GM18951 (cell line): ENCODE measurements around the gene ALDH1L1.

Experiments used
- POLR2A ChIP-seq: IDR thresholded peaks from 4 replicates; pipeline ENCODE4 v1.6.1; 2011; ENCODE audit warnings: mild to moderate bottlenecking; ENCODE audit not compliant: insufficient read length, insufficient read depth; ENCODE audit errors: extremely low read depth
- in situ Hi-C: fragments of 300-500 bp; cut with MboI; formaldehyde crosslinking; loops from one replicate; pipeline ENCODE4 v1.12.0; 2022; ENCODE audit warnings: low sequenced_read_pairs, mixed read lengths, inconsistent platforms; ENCODE audit not compliant: unreplicated experiment

The ALDH1L1 gene

DNA sequence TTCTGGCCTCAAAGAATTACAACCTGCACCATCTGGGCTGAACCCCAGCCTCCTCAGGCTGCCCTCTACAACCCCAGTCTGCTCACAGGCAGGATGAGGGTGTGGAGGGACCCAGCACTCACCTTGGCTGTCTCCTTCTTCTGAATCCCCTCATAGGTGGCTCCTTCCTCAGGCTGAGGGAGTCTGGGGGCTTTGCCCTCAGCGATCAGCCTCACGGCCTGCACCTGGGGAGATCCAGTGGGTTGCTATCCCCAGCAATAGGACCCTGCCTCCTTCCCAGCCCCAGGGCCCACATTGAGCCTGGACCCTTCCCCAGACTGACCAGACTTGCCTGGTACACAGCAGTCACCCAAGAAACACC lies 25.1 kb downstream of the ALDH1L1 start:
- in situ Hi-C loops, result no loop called here
- TF ChIP-seq POLR2A, result no peak

DNA sequence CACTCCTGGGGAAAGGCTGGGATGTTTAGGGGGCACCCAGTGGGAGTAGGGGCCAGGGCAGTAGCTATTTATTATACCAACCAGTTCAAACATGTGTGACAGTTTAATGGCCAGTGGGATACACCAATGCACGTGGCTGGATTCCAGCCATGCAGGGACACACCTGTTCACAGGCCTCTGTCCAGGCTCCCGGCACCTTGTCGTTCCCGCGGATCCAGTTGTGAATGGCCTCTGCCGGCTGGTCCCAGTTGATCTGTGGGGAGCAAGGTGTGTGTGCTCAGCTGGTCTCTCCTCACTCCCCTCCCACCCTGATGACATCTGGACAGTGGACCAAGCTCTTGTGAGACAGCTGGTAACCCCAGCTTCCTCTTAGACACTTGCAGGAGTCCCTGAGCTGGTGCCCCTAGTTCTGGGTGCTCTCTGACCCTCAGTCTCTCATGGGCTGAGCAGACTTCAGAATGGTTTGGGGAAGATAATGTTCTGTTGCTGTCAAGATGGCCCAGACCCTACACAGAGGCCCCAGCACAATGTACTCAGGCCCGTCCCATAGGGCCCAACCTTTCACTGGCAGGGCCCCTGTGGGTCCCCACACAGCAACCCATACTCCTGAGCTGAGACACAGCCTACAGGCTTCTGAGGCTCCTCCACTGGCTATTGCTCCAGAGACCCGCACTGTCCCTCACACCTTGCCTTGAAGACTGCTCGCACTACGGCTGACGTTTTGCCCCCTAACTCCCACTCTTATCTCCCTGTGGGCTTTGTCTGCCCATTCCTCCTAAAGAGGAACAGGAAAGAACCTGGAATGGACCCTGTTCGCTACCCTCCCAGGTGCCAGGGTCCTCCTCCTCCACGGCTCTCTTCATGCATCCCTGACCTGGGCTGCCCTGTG lies 25.8 kb downstream of the ALDH1L1 start:
- in situ Hi-C loops, result no loop called here
- no peak for TF ChIP-seq POLR2A

DNA sequence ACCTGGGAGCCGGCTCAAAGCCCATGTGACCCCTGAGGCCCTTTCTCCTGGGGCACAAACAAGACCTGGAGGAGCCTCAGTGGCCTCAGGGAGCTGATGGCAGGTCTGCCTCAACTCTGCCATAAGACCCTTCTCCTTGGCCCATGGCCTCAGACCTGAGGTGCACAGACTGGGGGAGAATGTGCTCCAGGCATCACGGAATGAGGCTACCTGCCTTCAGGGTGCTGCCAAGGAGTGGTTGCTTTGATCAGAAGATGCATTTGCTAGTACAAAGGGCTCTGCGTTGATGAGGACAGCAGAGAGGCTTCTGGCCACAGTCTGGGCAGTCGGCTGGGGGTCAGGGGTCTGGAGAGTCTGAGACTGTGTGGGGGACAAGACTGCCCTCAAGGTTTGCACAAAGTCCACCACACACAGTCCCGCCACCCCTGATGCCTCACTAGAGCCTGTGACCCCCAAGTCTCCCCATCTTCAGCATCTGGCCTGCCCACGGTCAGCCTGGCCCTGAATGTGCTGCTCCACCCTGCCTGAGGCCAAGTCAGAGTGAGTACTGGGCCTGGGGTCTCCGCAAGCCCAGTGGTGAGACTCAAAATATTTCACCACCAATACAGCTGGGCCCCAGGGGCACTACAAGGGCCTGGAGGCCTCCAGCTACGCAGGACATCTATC lies 26.6 kb downstream of the ALDH1L1 start:
- in situ Hi-C loops, result no loop called here
- TF ChIP-seq POLR2A, result no peak

DNA sequence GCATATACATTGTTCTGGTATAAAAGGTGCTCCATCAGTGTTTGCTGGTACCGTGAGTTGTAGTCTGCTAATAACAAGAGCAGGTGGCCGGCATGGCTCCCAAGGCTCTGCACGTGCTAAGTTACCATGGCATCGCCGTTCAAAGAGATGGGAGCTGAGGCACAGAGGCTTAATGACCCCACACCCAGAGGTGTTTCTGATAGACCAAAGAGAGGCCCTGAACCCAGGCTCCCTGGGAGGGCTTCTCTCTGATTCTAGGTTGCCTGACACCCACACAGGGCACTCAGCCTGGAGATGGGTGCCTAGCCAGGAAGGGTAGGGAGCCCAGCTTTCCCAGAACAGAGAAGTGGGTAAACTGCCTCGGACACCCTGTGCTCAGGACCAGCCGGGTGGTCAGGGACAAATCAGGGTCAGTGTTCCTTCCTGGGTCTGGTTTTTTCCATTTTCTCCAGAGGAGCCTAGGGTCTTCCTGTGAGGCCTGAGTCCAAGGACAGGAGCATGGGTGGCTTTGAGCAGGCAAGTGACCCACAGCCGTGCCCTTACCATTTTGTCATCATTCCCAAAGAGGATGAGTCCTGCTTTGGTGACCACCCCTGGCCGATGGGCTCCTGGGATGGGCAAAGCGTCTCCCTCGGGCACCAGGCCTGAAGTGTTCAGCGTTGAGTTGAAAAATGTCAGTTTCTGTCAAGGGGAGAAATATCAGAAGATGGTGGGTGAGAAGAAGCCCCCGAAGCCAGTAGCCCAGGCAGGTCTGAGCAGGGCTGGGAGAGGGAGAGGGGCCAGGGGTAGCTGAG lies 27.3 kb downstream of the ALDH1L1 start:
- no peak for TF ChIP-seq POLR2A
- in situ Hi-C loops, result no loop called here

DNA sequence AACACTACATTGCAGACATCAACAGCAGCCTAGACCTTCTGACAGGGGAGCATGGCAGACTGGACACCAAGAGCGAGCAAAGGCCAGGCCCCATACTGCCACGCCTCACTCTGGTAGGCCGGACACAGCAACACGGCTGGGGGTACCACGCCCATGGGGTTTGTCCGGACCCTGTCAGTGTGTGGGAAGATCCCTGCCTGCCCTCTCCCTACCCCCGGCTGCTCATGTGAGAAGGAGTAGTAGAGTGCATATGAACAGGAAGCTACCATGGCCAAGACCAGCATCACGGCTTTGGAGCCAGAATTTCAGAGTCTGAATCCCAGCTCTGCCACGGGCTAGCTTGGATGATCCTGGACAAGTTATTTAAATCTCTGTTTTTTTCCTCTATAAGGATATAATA lies 27.9 kb downstream of the ALDH1L1 start:
- in situ Hi-C loops, result no loop called here
- no peak for TF ChIP-seq POLR2A

DNA sequence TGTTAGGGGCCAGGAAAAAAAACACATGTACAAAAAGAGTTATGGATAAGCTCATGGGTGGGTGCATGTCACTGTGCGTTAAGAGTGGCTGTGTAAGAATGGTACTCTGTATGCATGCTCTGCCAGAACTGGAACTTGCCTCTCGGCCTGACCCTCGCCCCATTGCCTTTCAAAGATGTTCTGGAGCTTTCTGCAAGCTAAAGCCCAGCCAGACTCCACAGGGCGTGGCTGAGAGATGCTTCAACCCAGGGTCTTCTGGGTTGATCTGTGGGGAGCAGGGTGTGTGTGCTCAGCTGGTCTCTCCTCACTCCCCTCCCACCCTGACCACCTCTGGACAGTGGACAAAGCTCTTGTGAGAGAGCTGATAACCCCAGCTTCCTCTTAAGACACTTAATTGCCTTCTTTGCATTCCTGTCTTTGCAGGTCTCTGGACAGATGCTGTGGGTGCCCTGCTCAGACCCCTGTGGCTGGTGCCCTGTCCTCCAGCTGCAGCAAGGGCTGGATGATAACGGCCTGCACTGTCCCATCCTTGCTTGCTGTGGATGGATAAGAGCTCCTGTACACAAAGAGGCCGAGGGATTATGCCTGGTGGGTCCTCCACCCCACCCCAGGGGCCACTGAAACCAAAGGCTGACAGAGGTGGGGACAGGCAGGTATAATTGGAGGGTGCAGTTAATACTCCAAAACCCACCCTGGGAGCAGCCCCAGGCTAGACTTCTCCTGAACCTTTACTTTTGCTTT lies 28.7 kb downstream of the ALDH1L1 start:
- in situ Hi-C loops, result no loop called here
- no peak for TF ChIP-seq POLR2A

DNA sequence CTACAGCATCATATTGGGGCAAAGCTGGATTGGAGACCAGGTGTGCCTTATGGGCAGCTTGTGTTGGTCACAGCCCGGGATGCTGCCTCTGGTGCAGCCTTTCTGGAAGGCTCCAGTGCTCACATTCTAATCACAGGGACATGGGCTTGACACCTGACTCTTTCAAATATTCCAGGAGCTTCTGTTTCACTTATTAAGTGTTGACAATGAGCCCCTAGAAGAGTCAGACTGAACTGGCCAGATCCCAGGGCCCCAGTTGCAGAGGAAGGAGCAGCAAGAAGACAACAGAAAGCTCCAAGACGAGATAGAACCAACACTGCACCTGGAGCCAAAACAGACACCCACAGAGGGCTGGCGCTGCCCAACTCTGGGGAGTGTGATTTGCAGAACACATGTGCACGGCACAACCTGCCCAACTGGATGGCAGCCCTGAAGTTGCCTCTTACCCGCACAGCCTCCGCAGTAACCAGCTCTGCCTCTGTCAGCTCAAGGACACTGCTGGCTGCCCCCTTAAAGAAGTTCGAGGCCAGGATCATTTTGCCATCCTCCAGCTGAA lies 30.3 kb downstream of the ALDH1L1 start:
- in situ Hi-C loops, result loop anchor here (25.0 kb wide), 1 partner anchor 237 kb away; the partner anchor contains the start of gene CFAP100
- no peak for TF ChIP-seq POLR2A

DNA sequence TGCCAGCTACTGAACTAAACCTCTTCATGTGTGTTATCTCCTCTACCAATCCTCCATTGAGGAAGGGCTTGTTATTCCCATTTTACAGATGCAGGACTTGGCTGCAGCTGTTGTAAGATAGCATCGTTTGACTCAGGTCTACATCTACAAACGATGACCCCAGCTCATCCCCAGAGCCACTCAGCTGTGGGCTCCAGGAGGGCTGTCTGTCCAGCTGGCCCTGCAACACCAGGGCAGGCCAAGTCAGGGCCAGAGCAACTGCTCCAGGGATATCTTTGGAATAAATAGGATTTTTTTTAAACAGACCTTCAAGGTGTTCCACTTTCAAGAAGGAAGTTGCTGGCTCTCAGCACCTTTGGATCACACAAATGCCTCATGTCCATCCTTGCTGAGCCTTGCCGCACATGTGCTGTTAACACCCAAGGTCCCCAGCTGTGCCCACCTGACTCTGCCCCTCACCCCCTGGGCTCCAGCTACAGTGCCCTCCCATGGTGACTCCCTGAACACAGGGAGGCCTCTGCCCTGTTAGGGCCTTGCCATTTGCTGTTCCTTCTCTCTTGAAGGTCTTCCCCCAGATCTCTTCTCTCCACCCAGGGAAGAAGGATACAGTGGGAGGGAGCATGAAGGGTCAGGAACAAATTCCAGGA lies 31.0 kb downstream of the ALDH1L1 start:
- in situ Hi-C loops, result loop anchor here (25.0 kb wide), 1 partner anchor 238 kb away; the partner anchor contains the start of gene CFAP100
- no peak for TF ChIP-seq POLR2A

DNA sequence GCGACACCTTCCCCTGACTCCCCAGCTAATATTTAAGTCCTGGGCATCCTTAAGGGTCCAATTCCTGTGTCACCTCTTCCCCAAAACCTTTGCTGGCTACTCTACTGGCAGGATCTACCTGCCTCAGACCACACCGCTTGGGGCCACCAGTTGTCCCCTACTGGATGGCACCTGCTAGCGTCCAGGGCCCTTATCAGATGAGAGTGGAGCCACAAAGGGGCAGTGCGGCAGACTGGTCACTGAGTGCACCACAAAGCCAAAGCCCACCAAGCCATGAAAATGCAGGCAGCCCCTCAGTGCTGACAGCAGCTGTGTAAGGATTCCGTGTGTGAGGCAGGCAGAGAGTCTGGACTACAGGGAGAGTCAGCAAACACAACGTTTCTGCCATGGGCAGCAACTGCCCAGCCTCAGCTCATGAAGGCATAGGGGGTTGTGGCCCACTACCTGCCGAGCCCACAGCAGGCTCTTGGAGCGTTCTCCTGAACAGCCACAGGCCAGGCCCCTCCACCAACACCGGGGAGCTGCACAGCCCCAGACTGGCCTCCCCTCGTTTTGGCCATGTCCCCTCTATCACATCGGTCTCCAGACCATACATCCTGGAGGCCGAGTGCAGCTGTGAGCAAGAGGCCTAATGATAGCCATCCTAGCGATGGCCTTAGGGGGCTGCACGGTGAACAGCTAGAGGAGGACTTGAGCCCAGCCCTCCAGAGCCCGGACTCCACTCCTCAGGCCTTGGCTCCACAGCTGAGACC lies 32.3 kb downstream of the ALDH1L1 start:
- TF ChIP-seq POLR2A, result no peak
- in situ Hi-C loops, result loop anchor here (25.0 kb wide), 1 partner anchor 239 kb away; the partner anchor contains the start of gene CFAP100

DNA sequence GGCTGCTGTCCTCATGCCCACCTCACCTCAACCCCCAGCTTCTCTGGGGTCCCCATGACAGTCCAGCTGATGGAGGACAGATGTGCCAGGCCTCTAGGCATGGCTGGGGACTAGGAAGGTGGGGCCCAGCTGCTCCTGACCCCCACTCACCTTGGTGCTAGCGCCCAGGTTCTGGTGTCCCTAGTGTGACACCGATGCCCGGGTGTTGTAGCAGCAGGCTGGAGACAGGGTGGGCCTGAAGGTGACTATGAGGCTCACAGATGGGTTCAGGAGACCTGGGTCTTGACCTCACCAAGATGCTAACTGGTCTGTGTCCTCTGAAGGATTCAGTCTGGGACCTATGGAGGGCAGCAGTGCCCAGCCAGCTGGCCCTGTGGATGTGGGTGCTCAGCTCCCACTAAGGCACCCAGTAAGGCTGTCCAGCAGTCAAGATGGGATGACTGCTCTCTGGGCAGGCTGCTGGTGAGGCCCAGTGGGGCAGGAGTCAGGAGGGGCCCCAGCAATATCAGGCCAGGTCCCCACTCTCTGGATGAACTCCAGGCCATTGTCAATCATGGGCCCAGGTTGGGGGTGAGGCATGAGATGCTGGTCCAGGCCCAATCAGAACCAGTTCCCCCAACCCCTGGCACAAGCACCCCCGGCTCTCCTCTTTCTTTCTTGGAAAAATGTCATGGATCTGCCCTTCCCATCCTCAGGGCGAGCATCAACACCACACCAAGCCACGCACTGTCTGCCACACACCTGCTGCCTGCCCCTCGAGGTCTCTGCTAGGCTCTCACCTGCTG lies 33.0 kb downstream of the ALDH1L1 start:
- TF ChIP-seq POLR2A, result no peak
- in situ Hi-C loops, result loop anchor here (25.0 kb wide), 1 partner anchor 240 kb away; the partner anchor contains the start of gene CFAP100
